Hair follicular keratinocyte (primary cell): Measurements from ENCODE around the gene HEBP1. TPM values are rescaled to one million over a fixed set of nuclear protein-coding genes. Genes with fewer than 3 reads are reported as not detected.

Experiments
- total RNA-seq: library from RNA; depleted of rRNA; stranded (reverse); fragments of >200 nt; gene quantifications from 2 replicates; pipeline ENCODE4 v1.2.3, GENCODE V29; 2015

Gene HEBP1
- 14.7 and 16.7 TPM in 2 replicates for total RNA-seq

DNA sequence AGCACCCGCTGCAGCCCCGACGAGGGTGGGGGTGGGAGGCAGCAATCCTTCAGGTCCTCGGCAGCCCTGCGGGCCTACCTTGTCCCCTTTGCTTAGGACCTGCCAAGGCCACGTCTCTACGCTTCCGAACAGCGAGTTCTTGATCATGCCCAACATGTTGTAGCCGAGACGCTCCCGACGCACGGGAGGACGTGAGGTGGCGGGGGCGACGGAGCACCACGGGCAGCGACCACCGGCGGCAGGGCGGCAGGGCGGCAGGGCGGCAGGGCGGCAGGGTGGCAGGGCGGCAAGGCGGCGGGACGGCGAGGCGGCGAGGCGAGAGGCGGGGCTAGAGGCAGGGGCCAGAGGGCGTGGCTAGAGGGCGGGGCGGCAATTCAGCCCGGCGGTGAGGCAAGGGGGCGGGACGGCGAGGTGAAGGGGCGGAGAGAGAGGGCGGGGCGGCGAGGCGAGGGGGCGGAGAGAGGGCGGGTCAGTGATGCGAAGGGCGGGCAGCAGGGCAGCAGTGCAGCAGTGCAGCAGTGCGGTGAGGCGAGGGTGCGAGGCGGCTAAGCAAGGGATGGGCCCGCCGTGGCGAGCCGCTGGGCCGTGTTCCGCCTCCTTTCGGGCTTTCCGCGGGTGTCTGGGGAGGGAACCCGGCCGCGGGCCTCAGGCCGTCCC lies at the start of gene HEBP1:
Gene HEBP1, minus strand, starts transcription at position 307 of the 657 bp plus-strand sequence. Its CDS starts 151 bp downstream, at position 156.

DNA sequence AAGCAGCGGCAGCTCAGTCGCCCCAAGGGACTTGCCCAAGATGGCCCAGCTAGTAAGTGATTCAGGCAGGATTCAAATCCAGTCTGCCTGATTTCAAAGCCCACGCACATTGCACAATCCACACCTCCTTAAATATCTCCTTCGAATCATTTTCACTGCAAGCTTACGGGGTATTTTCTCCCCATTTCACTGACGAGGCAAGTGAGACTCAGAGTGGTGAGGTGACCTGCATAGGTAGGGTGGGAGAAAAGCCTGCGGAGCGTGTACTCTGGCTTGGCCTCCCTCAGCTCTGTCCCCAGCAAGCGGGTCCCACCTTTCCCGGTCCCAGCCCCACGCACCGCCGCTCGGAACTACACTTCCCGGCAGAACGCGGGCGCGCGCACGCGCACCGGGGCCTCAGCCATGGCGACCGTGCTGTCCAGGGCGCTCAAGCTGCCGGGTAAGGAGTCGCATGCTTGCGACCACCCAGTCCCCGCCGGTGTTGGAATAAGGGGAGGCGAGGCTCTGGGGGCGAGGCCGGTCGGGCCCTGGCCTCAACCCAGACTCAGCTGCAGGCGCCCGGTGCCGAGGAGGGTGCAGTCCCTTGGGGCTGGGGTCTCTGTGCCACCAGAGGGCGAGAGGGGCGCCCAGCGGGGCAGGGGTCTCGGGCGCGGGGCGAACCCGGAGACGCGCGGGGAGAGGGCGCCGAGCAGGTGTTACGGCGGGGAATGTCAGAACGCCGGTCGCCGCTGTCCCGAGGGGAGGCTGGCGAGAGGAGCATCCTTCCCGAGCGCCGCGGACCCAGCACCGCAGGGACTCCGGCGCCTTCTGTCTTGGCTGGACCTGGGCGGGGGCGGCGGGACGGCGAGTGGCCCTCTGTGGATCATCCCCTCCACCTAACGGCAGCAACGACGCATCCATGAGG lies 44.2 kb upstream of the HEBP1 start, which contains the start of gene FAM234B:
Gene FAM234B, plus strand, starts transcription at position 380 of the 904 bp plus-strand sequence. Its CDS starts 23 bp downstream, at position 403.

GRCh38 chr12:12952036-12952435 lies 48.0 kb downstream of the HEBP1 start, which contains the start of gene GPRC5D:
TSS of gene GPRC5D (minus strand) at chr12:12952170. CDS start at chr12:12950384, 1,786 bp downstream.

Other genes with a start within 250 kb of the HEBP1 start
- 0.23 and 0.38 TPM in 2 replicates for gene APOLD1, start 214.6 kb downstream of the HEBP1 start, total RNA-seq
- gene DDX47, start 186.9 kb downstream of the HEBP1 start, total RNA-seq: 50.9 and 67.7 TPM in 2 replicates
- gene GPRC5A, start 108.7 kb downstream of the HEBP1 start, total RNA-seq: 1.2 and 1.4 TPM in 2 replicates
- not detected in 2 replicates for gene GPRC5D, start 48.1 kb downstream of the HEBP1 start, total RNA-seq
- 4.1 and 4.5 TPM in 2 replicates for gene FAM234B, start 44.1 kb upstream of the HEBP1 start, total RNA-seq
- gene GSG1, start 103.4 kb upstream of the HEBP1 start, total RNA-seq: not detected in 2 replicates
- gene EMP1, start 196.5 kb upstream of the HEBP1 start, total RNA-seq: 54.3 and 135 TPM in 2 replicates